Measurements from ENCODE around the gene STK32B.

Gene STK32B

GRCh38 chr4:5050520-5051277 lies 581 bp upstream of the STK32B start (continued):
- TF ChIP-seq, protein P1, sequence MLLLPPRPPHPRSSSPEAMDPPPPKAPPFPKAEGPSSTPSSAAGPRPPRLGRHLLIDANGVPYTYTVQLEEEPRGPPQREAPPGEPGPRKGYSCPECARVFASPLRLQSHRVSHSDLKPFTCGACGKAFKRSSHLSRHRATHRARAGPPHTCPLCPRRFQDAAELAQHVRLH (tag by site-specific recombination; IDR thresholded peaks at IDR 0.05) = no peak
- no peak for TF ChIP-seq TSHZ1 (tag by site-specific recombination; IDR thresholded peaks at IDR 0.05; ENCODE audit: borderline replicate concordance)
- TF ChIP-seq PATZ1 (tag by site-specific recombination; IDR thresholded peaks at IDR 0.05) = no peak
- TF ChIP-seq, protein P2, sequence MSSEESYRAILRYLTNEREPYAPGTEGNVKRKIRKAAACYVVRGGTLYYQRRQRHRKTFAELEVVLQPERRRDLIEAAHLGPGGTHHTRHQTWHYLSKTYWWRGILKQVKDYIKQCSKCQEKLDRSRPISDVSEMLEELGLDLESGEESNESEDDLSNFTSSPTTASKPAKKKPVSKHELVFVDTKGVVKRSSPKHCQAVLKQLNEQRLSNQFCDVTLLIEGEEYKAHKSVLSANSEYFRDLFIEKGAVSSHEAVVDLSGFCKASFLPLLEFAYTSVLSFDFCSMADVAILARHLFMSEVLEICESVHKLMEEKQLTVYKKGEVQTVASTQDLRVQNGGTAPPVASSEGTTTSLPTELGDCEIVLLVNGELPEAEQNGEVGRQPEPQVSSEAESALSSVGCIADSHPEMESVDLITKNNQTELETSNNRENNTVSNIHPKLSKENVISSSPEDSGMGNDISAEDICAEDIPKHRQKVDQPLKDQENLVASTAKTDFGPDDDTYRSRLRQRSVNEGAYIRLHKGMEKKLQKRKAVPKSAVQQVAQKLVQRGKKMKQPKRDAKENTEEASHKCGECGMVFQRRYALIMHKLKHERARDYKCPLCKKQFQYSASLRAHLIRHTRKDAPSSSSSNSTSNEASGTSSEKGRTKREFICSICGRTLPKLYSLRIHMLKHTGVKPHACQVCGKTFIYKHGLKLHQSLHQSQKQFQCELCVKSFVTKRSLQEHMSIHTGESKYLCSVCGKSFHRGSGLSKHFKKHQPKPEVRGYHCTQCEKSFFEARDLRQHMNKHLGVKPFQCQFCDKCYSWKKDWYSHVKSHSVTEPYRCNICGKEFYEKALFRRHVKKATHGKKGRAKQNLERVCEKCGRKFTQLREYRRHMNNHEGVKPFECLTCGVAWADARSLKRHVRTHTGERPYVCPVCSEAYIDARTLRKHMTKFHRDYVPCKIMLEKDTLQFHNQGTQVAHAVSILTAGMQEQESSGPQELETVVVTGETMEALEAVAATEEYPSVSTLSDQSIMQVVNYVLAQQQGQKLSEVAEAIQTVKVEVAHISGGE (tag by site-specific recombination; conservative IDR thresholded peaks at IDR 0.05; ENCODE audit: low read depth) = no peak
- no peak for TF ChIP-seq MEIS1 (CRISPR knock-in tag; IDR thresholded peaks at IDR 0.05; ENCODE audit: borderline replicate concordance)
- TF ChIP-seq, protein P3, sequence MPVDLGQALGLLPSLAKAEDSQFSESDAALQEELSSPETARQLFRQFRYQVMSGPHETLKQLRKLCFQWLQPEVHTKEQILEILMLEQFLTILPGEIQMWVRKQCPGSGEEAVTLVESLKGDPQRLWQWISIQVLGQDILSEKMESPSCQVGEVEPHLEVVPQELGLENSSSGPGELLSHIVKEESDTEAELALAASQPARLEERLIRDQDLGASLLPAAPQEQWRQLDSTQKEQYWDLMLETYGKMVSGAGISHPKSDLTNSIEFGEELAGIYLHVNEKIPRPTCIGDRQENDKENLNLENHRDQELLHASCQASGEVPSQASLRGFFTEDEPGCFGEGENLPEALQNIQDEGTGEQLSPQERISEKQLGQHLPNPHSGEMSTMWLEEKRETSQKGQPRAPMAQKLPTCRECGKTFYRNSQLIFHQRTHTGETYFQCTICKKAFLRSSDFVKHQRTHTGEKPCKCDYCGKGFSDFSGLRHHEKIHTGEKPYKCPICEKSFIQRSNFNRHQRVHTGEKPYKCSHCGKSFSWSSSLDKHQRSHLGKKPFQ (tag by site-specific recombination; IDR thresholded peaks at IDR 0.05) = no peak
- no peak for TF ChIP-seq ZNF426 (tag by site-specific recombination; IDR thresholded peaks at IDR 0.05)
- TF ChIP-seq ZNF211 (tag by site-specific recombination; IDR thresholded peaks at IDR 0.05; ENCODE audit: low read depth) = no peak
- TF ChIP-seq ZNF548 (tag by site-specific recombination; IDR thresholded peaks at IDR 0.05) = no peak
- no peak for TF ChIP-seq SP2 (tag by site-specific recombination; IDR thresholded peaks at IDR 0.05)
- TF ChIP-seq ZFP69B (tag by site-specific recombination; IDR thresholded peaks at IDR 0.05) = peak; percentile 60; the same call in 1 of the 2 replicates
- TF ChIP-seq ZFHX2 (tag by site-specific recombination; conservative IDR thresholded peaks at IDR 0.05) = no peak
- TF ChIP-seq ZNF324 (tag by site-specific recombination; IDR thresholded peaks at IDR 0.05) = no peak

DNA sequence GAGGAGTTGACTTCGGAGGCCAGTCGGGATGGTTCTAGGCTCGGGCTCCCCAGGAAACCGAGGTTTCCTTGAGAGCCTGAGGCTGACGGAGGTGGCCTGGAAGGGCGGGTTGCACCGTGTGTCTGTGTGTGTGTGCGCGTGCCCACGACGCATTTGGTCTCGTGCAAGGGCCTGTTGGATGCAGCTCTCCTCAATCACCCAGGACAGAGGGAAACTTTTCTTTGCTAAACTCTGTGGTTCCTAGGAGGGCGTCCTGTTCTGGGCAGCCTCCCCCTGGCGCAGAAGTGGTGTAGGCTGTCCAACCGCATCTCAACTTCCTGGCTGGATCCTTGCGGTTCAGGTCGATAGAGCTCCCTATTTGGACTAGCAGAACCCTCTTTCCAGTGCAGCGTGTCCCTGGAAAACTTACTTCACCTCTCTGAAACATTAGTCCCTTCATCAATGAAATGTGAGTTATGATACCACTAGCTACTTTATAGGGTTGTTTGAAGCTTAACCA lies 973 bp downstream of the STK32B start:
- ChIA-PET CTCF (no interaction called here), POLR2A (no interaction called here)
- Histone ChIP-seq H3K4me3 (ENCODE audit: low read depth, low read length) (no peak overlapping the region), H3K9me3 (ENCODE audit: control insufficient read depth, insufficient read depth, low read depth, low read length) (no peaks in the 10 kb centered on the region), H3K4me1 (ENCODE audit: control insufficient read depth, insufficient read depth, low read length) (no peaks in the 10 kb centered on the region), H3K36me3 (ENCODE audit: control insufficient read depth in 2 of 2, insufficient read depth in 1 of 2, low read length in 2 of 2) (no peaks in the 10 kb centered on the region), H3K27ac (ENCODE audit: extremely low read depth, low read depth, low read length) (no peak overlapping the region)
- no peak for TF ChIP-seq ZNF391 (tag by site-specific recombination; IDR thresholded peaks at IDR 0.05; ENCODE audit: borderline replicate concordance, low read depth)
- TF ChIP-seq ZNF175 (tag by site-specific recombination; IDR thresholded peaks at IDR 0.05) = no peak
- TF ChIP-seq ZNF362 (tag by site-specific recombination; IDR thresholded peaks at IDR 0.05) = no peak
- TF ChIP-seq, protein P4, sequence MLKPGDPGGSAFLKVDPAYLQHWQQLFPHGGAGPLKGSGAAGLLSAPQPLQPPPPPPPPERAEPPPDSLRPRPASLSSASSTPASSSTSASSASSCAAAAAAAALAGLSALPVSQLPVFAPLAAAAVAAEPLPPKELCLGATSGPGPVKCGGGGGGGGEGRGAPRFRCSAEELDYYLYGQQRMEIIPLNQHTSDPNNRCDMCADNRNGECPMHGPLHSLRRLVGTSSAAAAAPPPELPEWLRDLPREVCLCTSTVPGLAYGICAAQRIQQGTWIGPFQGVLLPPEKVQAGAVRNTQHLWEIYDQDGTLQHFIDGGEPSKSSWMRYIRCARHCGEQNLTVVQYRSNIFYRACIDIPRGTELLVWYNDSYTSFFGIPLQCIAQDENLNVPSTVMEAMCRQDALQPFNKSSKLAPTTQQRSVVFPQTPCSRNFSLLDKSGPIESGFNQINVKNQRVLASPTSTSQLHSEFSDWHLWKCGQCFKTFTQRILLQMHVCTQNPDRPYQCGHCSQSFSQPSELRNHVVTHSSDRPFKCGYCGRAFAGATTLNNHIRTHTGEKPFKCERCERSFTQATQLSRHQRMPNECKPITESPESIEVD (tag by site-specific recombination; IDR thresholded peaks at IDR 0.05) = no peak
- TF ChIP-seq ZNF184 (tag by site-specific recombination; IDR thresholded peaks at IDR 0.05) = no peak
- no peak for TF ChIP-seq GLIS2 (tag by site-specific recombination; IDR thresholded peaks at IDR 0.05)
- TF ChIP-seq FEZF1 (tag by site-specific recombination; IDR thresholded peaks at IDR 0.05) = no peak
- no peak for TF ChIP-seq GFI1B (tag by site-specific recombination; IDR thresholded peaks at IDR 0.05)
- no peak for TF ChIP-seq ZFP3 (tag by site-specific recombination; IDR thresholded peaks at IDR 0.05; ENCODE audit: low read depth)

Data from HEK293 (cell line).